ENCODE data around the gene COQ10A. TPM values are rescaled to one million over a fixed set of nuclear protein-coding genes. Genes with fewer than 3 reads are reported as not detected.
"Not testable (repeated sequence)": the region's sequence is repeated elsewhere in the genome, so short reads cannot be mapped to it uniquely, and the experiment has no call there.

COQ10A gene
- polyA plus RNA-seq, 3 donors, result 16.6 to 19.6 (median 16.8) TPM

DNA sequence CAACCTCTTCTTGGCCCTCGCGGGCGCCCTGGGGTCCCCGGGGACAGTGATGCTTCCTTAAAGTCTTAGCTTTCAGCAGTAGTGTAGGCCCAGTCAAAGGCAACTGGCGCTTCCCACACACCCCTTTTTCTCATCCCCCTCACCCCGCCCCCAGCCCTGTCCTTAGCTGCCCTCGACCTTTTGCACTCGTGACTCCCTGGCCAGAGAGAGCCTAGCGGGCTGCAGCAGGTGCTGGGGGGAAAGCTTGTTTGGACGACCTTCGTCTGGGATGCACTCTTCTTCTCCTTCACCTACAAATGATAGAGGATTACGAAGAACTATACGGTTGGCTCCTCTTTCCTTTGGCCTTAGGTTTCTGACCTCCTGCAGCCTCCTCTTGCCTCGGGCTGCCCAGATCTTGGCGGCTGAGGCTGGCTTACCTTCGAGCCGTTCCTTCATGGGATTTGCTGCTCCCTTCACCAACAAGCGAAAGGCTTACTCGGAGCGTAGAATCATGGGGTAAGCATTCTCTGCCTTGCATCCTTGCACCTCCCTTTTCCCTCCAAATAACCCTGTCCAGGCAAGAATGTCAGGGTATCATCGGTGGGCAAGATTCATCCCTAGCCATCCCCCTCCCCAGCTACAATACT is 815 bp downstream of the COQ10A start:
- no peak for DNase-seq (ENCODE audit: low read depth in 3 of 3, low spot score in 2 of 3)

GRCh38 chr12:56271031-56271430 is 4.3 kb downstream of the COQ10A start:
- DNase-seq (ENCODE audit: low read depth in 3 of 3, low spot score in 2 of 3), result no peak

GRCh38 chr12:56272468-56272867 is 5.7 kb downstream of the COQ10A start:
- not testable (repeated sequence) for DNase-seq (ENCODE audit: low read depth in 3 of 3, low spot score in 2 of 3)

- DNase-seq (ENCODE audit: low read depth in 3 of 3, low spot score in 2 of 3), result no peak
Measured at GRCh38 chr12:56274299-56274698, 7.6 kb downstream of the COQ10A start.

- DNase-seq (ENCODE audit: low read depth in 3 of 3, low spot score in 2 of 3), result no peak
Measured at GRCh38 chr12:56278905-56279304, 12.2 kb downstream of the COQ10A start.

- no peak for DNase-seq (ENCODE audit: low read depth in 3 of 3, low spot score in 2 of 3)
Measured at GRCh38 chr12:56280849-56281248, 14.1 kb downstream of the COQ10A start.

GRCh38 chr12:56282030-56282429 is 15.3 kb downstream of the COQ10A start:
- DNase-seq (ENCODE audit: low read depth in 3 of 3, low spot score in 2 of 3), result no peak

GRCh38 chr12:56282579-56282978 is 15.8 kb downstream of the COQ10A start:
- no peak for DNase-seq (ENCODE audit: low read depth in 3 of 3, low spot score in 2 of 3)

GRCh38 chr12:56284263-56284662 is 17.5 kb downstream of the COQ10A start:
- DNase-seq (ENCODE audit: low read depth in 3 of 3, low spot score in 2 of 3), result not testable (repeated sequence)

- DNase-seq (ENCODE audit: low read depth in 3 of 3, low spot score in 2 of 3), result no peak
Measured at GRCh38 chr12:56286044-56286830, 19.5 kb downstream of the COQ10A start.

DNA sequence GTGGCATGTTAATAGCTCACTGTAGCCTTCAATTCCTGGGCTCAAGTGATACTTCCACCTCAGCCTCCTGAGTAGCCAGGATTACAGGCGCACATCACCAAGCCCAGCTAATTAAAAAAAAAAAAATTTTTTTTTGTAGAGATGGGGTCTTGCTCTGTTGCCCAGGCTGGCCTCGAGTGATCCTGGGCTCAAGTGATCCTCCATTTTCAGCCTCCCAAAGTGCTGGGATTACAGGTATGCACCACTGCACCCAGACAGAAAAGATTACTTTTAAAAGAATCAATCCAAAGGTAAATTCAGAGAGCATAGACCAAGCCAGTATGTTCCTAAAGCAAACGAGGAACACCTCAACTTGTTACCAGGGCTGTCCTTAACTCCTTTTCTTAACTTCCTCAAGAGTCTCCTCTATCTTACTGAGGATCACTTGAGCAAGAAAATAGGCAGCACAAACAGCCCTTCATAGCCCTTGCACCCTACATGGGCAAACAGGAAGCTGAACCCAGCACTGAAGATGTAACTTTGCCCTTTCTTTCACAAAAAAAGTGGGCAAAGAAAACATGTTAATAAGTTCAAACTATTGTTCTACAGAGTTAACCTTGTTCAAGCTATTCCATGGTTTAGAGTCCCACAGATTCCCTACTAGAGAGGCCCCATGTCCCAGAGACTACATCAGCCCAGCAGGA is 22.1 kb downstream of the COQ10A start:
- no peak for DNase-seq (ENCODE audit: low read depth in 3 of 3, low spot score in 2 of 3)

- no peak for DNase-seq (ENCODE audit: low read depth in 3 of 3, low spot score in 2 of 3)
Measured at GRCh38 chr12:56293795-56294194, 27.1 kb downstream of the COQ10A start.

GRCh38 chr12:56296295-56296694 is 29.6 kb downstream of the COQ10A start:
- DNase-seq (ENCODE audit: low read depth in 3 of 3, low spot score in 2 of 3), result no peak

DNA sequence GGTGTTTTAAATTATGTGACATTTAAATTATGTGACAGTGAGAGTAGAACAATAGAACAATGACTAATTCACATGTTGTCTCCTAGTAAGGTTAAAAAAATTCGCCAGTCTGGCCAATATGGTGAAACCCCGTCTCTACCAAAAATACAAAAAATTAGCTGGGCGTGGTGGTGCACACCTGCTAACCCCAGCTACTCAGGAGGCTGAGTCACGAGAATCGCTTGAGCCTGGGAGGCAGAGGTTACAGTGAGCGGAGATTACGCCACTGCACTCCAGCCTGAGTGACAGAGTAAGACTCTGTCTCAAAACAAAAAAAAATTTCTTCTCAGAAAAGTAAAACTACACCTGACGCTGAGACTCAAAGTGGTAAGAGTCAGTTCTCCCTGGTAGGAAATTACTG is 30.7 kb downstream of the COQ10A start:
- DNase-seq (ENCODE audit: low read depth in 3 of 3, low spot score in 2 of 3), result no peak

- DNase-seq (ENCODE audit: low read depth in 3 of 3, low spot score in 2 of 3), result no peak
Measured at GRCh38 chr12:56298828-56299227, 32.1 kb downstream of the COQ10A start.

DNA sequence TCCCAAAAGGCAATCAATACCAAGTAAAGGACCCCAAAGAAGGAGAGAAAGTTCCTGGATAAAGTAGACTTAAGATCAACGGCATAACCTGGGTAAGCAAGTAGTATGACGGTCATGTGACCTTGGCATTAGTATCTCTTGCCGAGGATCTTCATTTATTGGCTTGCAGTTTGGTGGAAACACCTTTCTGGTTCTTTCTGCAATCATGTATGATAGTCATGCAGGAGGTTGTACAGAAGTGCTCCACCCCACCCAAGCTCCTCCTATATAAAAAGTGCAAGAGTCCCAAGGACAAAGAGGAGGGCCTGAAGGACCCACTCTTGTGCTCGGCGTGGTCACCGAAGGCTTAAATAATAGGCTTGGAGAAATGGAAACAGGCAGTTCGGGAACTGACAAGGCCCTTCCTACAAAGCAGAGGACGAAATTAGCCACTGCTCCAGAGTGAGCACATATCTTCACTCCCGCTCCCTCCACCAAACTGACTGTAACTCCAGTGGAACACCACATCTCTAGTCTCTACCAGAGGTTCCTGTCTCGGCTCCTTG is 32.6 kb downstream of the COQ10A start:
- no peak for DNase-seq (ENCODE audit: low read depth in 3 of 3, low spot score in 2 of 3)

DNA sequence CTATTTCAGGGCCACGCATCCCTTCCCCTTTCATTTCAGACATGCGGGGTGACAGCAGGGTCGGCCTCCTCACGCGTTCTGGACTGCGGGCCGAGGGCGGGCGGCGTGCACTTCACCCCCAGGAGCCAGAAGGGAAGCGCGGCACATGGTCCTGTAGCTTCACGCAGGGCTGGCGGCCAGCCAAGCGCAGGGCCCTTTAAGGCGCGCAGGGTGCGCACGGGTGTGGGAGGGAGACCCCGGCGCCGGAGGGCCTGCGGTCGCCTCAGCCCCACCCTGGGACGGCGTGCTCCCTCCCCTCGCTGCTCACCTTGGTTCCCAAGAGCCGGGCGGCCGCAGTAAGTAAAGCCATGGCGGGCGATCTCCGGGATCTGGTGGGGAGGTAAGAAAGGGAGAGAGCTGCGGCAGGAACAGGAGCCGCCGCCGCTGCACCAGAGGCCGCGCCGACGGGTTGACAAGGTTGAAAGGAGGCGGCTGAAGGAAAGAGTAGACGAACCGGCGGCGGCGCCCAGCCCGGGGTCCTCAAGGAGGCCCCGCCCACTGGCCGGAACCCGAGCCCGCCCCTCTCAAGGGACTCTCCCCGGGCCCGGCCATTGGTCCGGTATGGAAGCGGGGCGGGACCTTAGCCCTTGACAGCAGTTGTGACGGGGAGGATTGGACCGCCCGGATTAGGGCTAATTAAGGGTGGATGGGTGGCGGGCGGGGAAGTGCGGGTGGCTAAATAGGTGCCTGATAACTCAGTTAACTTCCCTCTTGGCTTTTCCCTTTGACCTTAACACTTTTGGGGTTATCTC is 33.3 kb downstream of the COQ10A start, which contains the start of gene CS:
CS (minus strand) TSS at position 478 of the 791 bp plus-strand sequence; CDS start at position 349, 129 bp downstream.
- DNase-seq (ENCODE audit: low read depth in 3 of 3, low spot score in 2 of 3), result peak; percentile 83 to 97 (median 95)

GRCh38 chr12:56300644-56301464 is 34.1 kb downstream of the COQ10A start:
- no peak for DNase-seq (ENCODE audit: low read depth in 3 of 3, low spot score in 2 of 3)

GRCh38 chr12:56304276-56304675 is 37.5 kb downstream of the COQ10A start:
- no peak for DNase-seq (ENCODE audit: low read depth in 3 of 3, low spot score in 2 of 3)

Data from right renal cortex interstitium (tissue), 3 donors.